Right lobe of liver (tissue), 6 donors: ENCODE results near the gene ZNF714. TPM values are rescaled to one million over a fixed set of nuclear protein-coding genes. Genes with fewer than 3 reads are reported as not detected.

Experiments
- ATAC-seq, 4 donors: fragments of 200-7000 bp; cut with Tn5 transposase; one replicate each; pipeline ENCODE4 v1.9.1; 2020; ENCODE audit warnings: mild to moderate bottlenecking in 4 of 4, moderate library complexity in 4 of 4
- DNase-seq, 3 donors: peaks; one replicate each; pipeline ENCODE4 v3.0.0-alpha.2; 2020
- H3K27ac ChIP-seq, 3 donors: fragments of 200-600 bp; one replicate each; pipeline ENCODE4 v1.8.0; 2022
- H3K27me3 ChIP-seq, 2 donors: fragments of 200-600 bp; one replicate each; pipeline ENCODE4 v1.8.0; 2022
- H3K36me3 ChIP-seq, 4 donors: fragments of 200-600 bp; sonication (generic) in 1 of 4; one replicate each; pipeline versions ENCODE4 v1.5.1 to v1.8.0; 2017 to 2022; ENCODE audit warnings: control low read depth in 1 of 4
- H3K4me1 ChIP-seq, 4 donors: fragments of 200-600 bp; sonication (generic) in 1 of 4; one replicate each; pipeline versions ENCODE4 v1.5.1 to v1.8.0; 2017 to 2022; ENCODE audit warnings: control low read depth in 1 of 4
- H3K4me3 ChIP-seq, 3 donors: fragments of 200-600 bp; one replicate each; pipeline ENCODE4 v1.8.0; 2022
- H3K9me3 ChIP-seq, 4 donors: fragments of 200-600 bp; sonication (generic) in 1 of 4; one replicate each; pipeline versions ENCODE4 v1.5.1 to v1.8.0; 2017 to 2022; ENCODE audit warnings: control low read depth in 1 of 4
- POLR2A ChIP-seq: fragments of 450-650 bp; IDR thresholded peaks from one replicate; pipeline ENCODE4 v1.6.1; 2017; ENCODE audit warnings: antibody characterized with exemption, mild to moderate bottlenecking
- WGBS: methylation state at CpG from one replicate; pipeline ENCODE4 v1.1.6; 2018; ENCODE audit warnings: low coverage, low lambda C conversion rate; ENCODE audit not compliant: insufficient coverage; ENCODE audit errors: missing lambda C conversion rate; 5-methylcytosine and 5-hydroxymethylcytosine counted together
- intact Hi-C, 2 donors: fragments of 100-400 bp; cut with DNase I; formaldehyde crosslinking; loops; one replicate each; pipeline versions ENCODE4 v1.11.2 to v1.14.1; 2022
- total RNA-seq, 6 experiments: library from RNA; depleted of rRNA in 2 of 6; stranded (reverse); fragments of >200 nt in 2 of 6; fragmentation: NEBNext Ultra II Directional in 3 of 6; extraction: Animal tissue kit (Norgen Biotek cat#: 25700) in 3 of 6; gene quantifications; one replicate each; pipeline versions ENCODE4 v1.1.0 to v1.2.4, GENCODE V29; 2016 to 2023
- TF ChIP-seq, protein P1 (sequence below), 4 donors: fragments of 200-600 bp in 3 of 4; fragments of 450-650 bp in 1 of 4; IDR thresholded peaks; one replicate each; pipeline versions ENCODE4 v1.5.1 to v1.8.0; 2016 to 2022; ENCODE audit warnings: antibody characterized with exemption in 4 of 4, mild to moderate bottlenecking in 2 of 4
- donor health status: DM: no; HTN: yes; CAD: no.
- donor health status: DM: no; HTN: no; CAD: no.
- donor health status: DM: no; HTN: no; CAD: no.
- donor health status: DM: no; HTN: yes; CAD: no.
- donor health status: DM: no; HTN: yes; CAD: no.

ZNF714 gene
- total RNA-seq, 6 experiments from 2014 or later, result 0.43 to 1.1 (median 0.67) TPM

GRCh38 chr19:21141787-21142464 lies 59.9 kb downstream of the ZNF714 start, which contains the start of gene ZNF431:
Gene ZNF431, plus strand, starts transcription at chr19:21142040. Its CDS starts 144 bp downstream, at chr19:21142184.
- intact Hi-C loops, result no loop called here
- WGBS, result 3% methylated on average over 9 of the region's 30 CpGs
- ATAC-seq, result peak; percentile 93 to 99 (median 98)
- no peaks in the 10 kb centered on the region for H3K9me3 ChIP-seq
- H3K36me3 ChIP-seq, result no peaks in the 10 kb centered on the region
- TF ChIP-seq POLR2A, result peak; percentile 36
- TF ChIP-seq, protein P1, sequence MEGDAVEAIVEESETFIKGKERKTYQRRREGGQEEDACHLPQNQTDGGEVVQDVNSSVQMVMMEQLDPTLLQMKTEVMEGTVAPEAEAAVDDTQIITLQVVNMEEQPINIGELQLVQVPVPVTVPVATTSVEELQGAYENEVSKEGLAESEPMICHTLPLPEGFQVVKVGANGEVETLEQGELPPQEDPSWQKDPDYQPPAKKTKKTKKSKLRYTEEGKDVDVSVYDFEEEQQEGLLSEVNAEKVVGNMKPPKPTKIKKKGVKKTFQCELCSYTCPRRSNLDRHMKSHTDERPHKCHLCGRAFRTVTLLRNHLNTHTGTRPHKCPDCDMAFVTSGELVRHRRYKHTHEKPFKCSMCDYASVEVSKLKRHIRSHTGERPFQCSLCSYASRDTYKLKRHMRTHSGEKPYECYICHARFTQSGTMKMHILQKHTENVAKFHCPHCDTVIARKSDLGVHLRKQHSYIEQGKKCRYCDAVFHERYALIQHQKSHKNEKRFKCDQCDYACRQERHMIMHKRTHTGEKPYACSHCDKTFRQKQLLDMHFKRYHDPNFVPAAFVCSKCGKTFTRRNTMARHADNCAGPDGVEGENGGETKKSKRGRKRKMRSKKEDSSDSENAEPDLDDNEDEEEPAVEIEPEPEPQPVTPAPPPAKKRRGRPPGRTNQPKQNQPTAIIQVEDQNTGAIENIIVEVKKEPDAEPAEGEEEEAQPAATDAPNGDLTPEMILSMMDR (IDR thresholded peaks at IDR 0.05), result no peak
- H3K27ac ChIP-seq, result peak within 1 kb of the TSS in 2 of 3 donors; percentile 38 to 51
- no peaks in the 10 kb centered on the region for H3K4me1 ChIP-seq
- H3K27me3 ChIP-seq, result no peaks in the 10 kb centered on the region
- peak; percentile 79 to 87 (median 81) for DNase-seq
- H3K4me3 ChIP-seq, result peak within 1 kb of the TSS; percentile 48 to 55 (median 50)

DNA sequence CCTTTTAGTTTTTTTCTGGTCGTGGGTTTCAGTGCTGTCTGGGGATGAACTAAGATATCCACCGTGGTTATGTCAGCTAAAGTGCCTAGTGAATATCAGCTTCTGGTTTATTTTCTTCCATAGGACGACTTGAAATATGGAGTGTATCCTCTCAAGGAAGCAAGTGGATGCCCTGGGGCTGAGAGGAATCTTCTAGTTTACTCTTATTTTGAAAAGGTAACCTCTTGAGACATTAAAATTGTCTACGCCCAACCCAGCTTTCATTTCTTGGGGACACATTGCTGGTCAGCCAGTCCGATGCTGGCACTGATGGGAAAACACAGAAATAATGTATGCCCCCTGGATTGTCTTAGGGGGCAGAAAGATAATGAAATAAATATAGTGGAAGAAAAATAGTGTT lies 61.4 kb downstream of the ZNF714 start:
- Histone ChIP-seq H3K9me3 (no peaks in the 10 kb centered on the region), H3K27ac (no peak overlapping the region), H3K36me3 (no peaks in the 10 kb centered on the region), H3K4me3 (no peak overlapping the region), H3K27me3 (no peaks in the 10 kb centered on the region), H3K4me1 (no peaks in the 10 kb centered on the region)
- DNase-seq, result no peak
- WGBS, result 71% methylated on average over 5 of the region's 5 CpGs
- no peak for ATAC-seq
- TF ChIP-seq, protein P1 (IDR thresholded peaks at IDR 0.05), result no peak
- TF ChIP-seq POLR2A, result no peak
- intact Hi-C loops, result no loop called here

- no CpG with 5 or more reads among the region's 1 CpG for WGBS
- no peak for DNase-seq
- ATAC-seq, result no peak
- H3K4me3 ChIP-seq, result no peak overlapping the region
- TF ChIP-seq, protein P1 (IDR thresholded peaks at IDR 0.05), result no peak
- TF ChIP-seq POLR2A, result no peak
- no peaks in the 10 kb centered on the region for H3K27me3 ChIP-seq
- H3K36me3 ChIP-seq, result no peaks in the 10 kb centered on the region
- H3K27ac ChIP-seq, result no peak overlapping the region
- intact Hi-C loops, result no loop called here
- H3K9me3 ChIP-seq, result no peaks in the 10 kb centered on the region
- H3K4me1 ChIP-seq, result no peaks in the 10 kb centered on the region
Measured at GRCh38 chr19:21143854-21144253, 61.9 kb downstream of the ZNF714 start.

GRCh38 chr19:21147540-21147939 lies 65.5 kb downstream of the ZNF714 start:
- Histone ChIP-seq H3K36me3 (no peaks in the 10 kb centered on the region), H3K4me3 (no peak overlapping the region), H3K9me3 (no peaks in the 10 kb centered on the region), H3K27me3 (no peaks in the 10 kb centered on the region), H3K27ac (no peak overlapping the region), H3K4me1 (no peaks in the 10 kb centered on the region)
- DNase-seq (no peak), ATAC-seq (no peak)
- intact Hi-C loops, result no loop called here
- TF ChIP-seq, protein P1 (IDR thresholded peaks at IDR 0.05), result no peak
- TF ChIP-seq POLR2A, result no peak
- 45% methylated on average over 1 of the region's 1 CpG for WGBS
